Measurements from ENCODE around the gene RIPK4.

The RIPK4 gene

GRCh38 chr21:41739011-41739410 lies 27.8 kb downstream of the RIPK4 start:
- no peak for DNase-seq (ENCODE audit: low read depth)
- TF ChIP-seq CTCF (conservative IDR thresholded peaks at IDR 0.05; ENCODE audit: low read depth, low read length), result no peak
- H3K4me3 ChIP-seq (ENCODE audit: low read length), result no peak overlapping the region

GRCh38 chr21:41737651-41738324 lies 29.1 kb downstream of the RIPK4 start:
- no peak for TF ChIP-seq CTCF (conservative IDR thresholded peaks at IDR 0.05; ENCODE audit: low read depth, low read length)
- no peak for DNase-seq (ENCODE audit: low read depth)
- no peak overlapping the region for H3K4me3 ChIP-seq (ENCODE audit: low read length)

- no peak for DNase-seq (ENCODE audit: low read depth)
- no peak for TF ChIP-seq CTCF (conservative IDR thresholded peaks at IDR 0.05; ENCODE audit: low read depth, low read length)
- H3K4me3 ChIP-seq (ENCODE audit: low read length), result no peak overlapping the region
Observed at GRCh38 chr21:41736423-41736822, 30.4 kb downstream of the RIPK4 start.

GRCh38 chr21:41733951-41734689 lies 32.7 kb downstream of the RIPK4 start:
- no peak for DNase-seq (ENCODE audit: low read depth)
- TF ChIP-seq CTCF (conservative IDR thresholded peaks at IDR 0.05; ENCODE audit: low read depth, low read length), result no peak

GRCh38 chr21:41731081-41731480 lies 35.8 kb downstream of the RIPK4 start:
- no peak for DNase-seq (ENCODE audit: low read depth)
- TF ChIP-seq CTCF (conservative IDR thresholded peaks at IDR 0.05; ENCODE audit: low read depth, low read length), result no peak
- H3K4me3 ChIP-seq (ENCODE audit: low read length), result no peak overlapping the region

More at GRCh38 chr21:41733951-41734689, 32.7 kb downstream of the RIPK4 start:
- H3K4me3 ChIP-seq (ENCODE audit: low read length), result no peak overlapping the region

- DNase-seq (ENCODE audit: low read depth), result no peak
- no peak overlapping the region for H3K4me3 ChIP-seq (ENCODE audit: low read length)
- TF ChIP-seq CTCF (conservative IDR thresholded peaks at IDR 0.05; ENCODE audit: low read depth, low read length), result no peak
Observed at GRCh38 chr21:41730367-41730765, 36.5 kb downstream of the RIPK4 start.
